ENCODE measurements around the gene AP2A2.

Gene AP2A2

GRCh38 chr11:1054143-1055108 is 128.8 kb downstream of the AP2A2 start:
- no peak overlapping the region for H3K27ac ChIP-seq (ENCODE audit: insufficient read depth in 1 of 2, low read depth in 1 of 2, low read length in 2 of 2, poor library complexity in 1 of 2, severe bottlenecking in 2 of 2)
- H3K27me3 ChIP-seq (replicated peaks in 2 of 5; ENCODE audit: control insufficient read depth in 4 of 5, insufficient read depth in 5 of 5, low read length in 4 of 5), result peaks cover 0 to 3% (median 0%) of the 10 kb centered on the region in 5 experiments
- no peak for DNase-seq
- 93% methylated on average over 20 of the region's 25 CpGs for WGBS (ENCODE audit: insufficient coverage)
- H3K9me3 ChIP-seq (ENCODE audit: control extremely low read depth in 1 of 5, control insufficient read depth in 4 of 5, insufficient read depth in 2 of 5, low read depth in 1 of 5, low read length in 4 of 5), result no peaks in the 10 kb centered on the region
- peaks cover 0 to 18% (median 8%) of the 10 kb centered on the region in 4 experiments for H3K4me1 ChIP-seq (ENCODE audit: control extremely low read depth in 1 of 4, control insufficient read depth in 4 of 4, insufficient read depth in 4 of 4, low read length in 3 of 4)
- ChIA-PET POLR2A (interaction anchor here (0.9 kb wide), 1 partner anchor 164 kb away, joined by 3 read pairs; no protein-coding TSS in a partner anchor), CTCF (interaction anchor here (1.2 kb wide), 1 partner anchor 16 kb away, joined by 3 read pairs; no protein-coding TSS in a partner anchor)
- H3K4me3 ChIP-seq (ENCODE audit: control insufficient read depth in 1 of 7, extremely low read depth in 1 of 7, insufficient read depth in 4 of 7, low read depth in 2 of 7, low read length in 6 of 7), result no peak overlapping the region
- H3K36me3 ChIP-seq (ENCODE audit: control insufficient read depth in 4 of 4, insufficient read depth in 4 of 4, low read length in 3 of 4), result no peaks in the 10 kb centered on the region

- ChIA-PET CTCF (interaction anchor here (1.2 kb wide), 1 partner anchor 17 kb away, joined by 3 read pairs; no protein-coding TSS in a partner anchor), POLR2A (interaction anchor here (0.9 kb wide), 1 partner anchor 164 kb away, joined by 3 read pairs; no protein-coding TSS in a partner anchor)
- Histone ChIP-seq H3K27ac (ENCODE audit: insufficient read depth in 1 of 2, low read depth in 1 of 2, low read length in 2 of 2, poor library complexity in 1 of 2, severe bottlenecking in 2 of 2) (no peak overlapping the region), H3K36me3 (ENCODE audit: control insufficient read depth in 4 of 4, insufficient read depth in 4 of 4, low read length in 3 of 4) (no peaks in the 10 kb centered on the region), H3K4me1 (ENCODE audit: control extremely low read depth in 1 of 4, control insufficient read depth in 4 of 4, insufficient read depth in 4 of 4, low read length in 3 of 4) (peaks cover 0 to 12% (median 4%) of the 10 kb centered on the region in 4 experiments), H3K4me3 (ENCODE audit: control insufficient read depth in 1 of 7, extremely low read depth in 1 of 7, insufficient read depth in 4 of 7, low read depth in 2 of 7, low read length in 6 of 7) (no peak overlapping the region), H3K27me3 (replicated peaks in 2 of 5; ENCODE audit: control insufficient read depth in 4 of 5, insufficient read depth in 5 of 5, low read length in 4 of 5) (peaks cover 0 to 3% (median 0%) of the 10 kb centered on the region in 5 experiments), H3K9me3 (ENCODE audit: control extremely low read depth in 1 of 5, control insufficient read depth in 4 of 5, insufficient read depth in 2 of 5, low read depth in 1 of 5, low read length in 4 of 5) (no peaks in the 10 kb centered on the region)
- WGBS (ENCODE audit: insufficient coverage), result 93% methylated on average over 12 of the region's 17 CpGs
- DNase-seq, result no peak
Measured at GRCh38 chr11:1055109-1055703, 129.5 kb downstream of the AP2A2 start.

GRCh38 chr11:1055990-1056771 is 130.5 kb downstream of the AP2A2 start:
- no peak for DNase-seq
- no peak overlapping the region for H3K4me3 ChIP-seq (ENCODE audit: control insufficient read depth in 1 of 7, extremely low read depth in 1 of 7, insufficient read depth in 4 of 7, low read depth in 2 of 7, low read length in 6 of 7)
- no peaks in the 10 kb centered on the region for H3K9me3 ChIP-seq (ENCODE audit: control extremely low read depth in 1 of 5, control insufficient read depth in 4 of 5, insufficient read depth in 2 of 5, low read depth in 1 of 5, low read length in 4 of 5)
- no peak overlapping the region for H3K27ac ChIP-seq (ENCODE audit: insufficient read depth in 1 of 2, low read depth in 1 of 2, low read length in 2 of 2, poor library complexity in 1 of 2, severe bottlenecking in 2 of 2)
- H3K36me3 ChIP-seq (ENCODE audit: control insufficient read depth in 4 of 4, insufficient read depth in 4 of 4, low read length in 3 of 4), result no peaks in the 10 kb centered on the region
- ChIA-PET POLR2A (no interaction called here), CTCF (interaction anchor here (0.6 to 1.2 kb wide), 2 partner anchors 18 to 67 kb away, joined by 3 read pairs; no protein-coding TSS in a partner anchor)
- peaks cover 0 to 2% (median 0%) of the 10 kb centered on the region in 4 experiments for H3K4me1 ChIP-seq (ENCODE audit: control extremely low read depth in 1 of 4, control insufficient read depth in 4 of 4, insufficient read depth in 4 of 4, low read length in 3 of 4)
- peaks cover 0 to 3% (median 2%) of the 10 kb centered on the region in 5 experiments for H3K27me3 ChIP-seq (replicated peaks in 2 of 5; ENCODE audit: control insufficient read depth in 4 of 5, insufficient read depth in 5 of 5, low read length in 4 of 5)
- WGBS (ENCODE audit: insufficient coverage), result 91% methylated on average over 46 of the region's 46 CpGs

GRCh38 chr11:1057806-1058205 is 132.1 kb downstream of the AP2A2 start:
- 95% methylated on average over 6 of the region's 16 CpGs for WGBS (ENCODE audit: insufficient coverage)
- Histone ChIP-seq H3K9me3 (ENCODE audit: control extremely low read depth in 1 of 5, control insufficient read depth in 4 of 5, insufficient read depth in 2 of 5, low read depth in 1 of 5, low read length in 4 of 5) (peaks cover 0 to 7% (median 4%) of the 10 kb centered on the region in 5 experiments), H3K4me3 (ENCODE audit: control insufficient read depth in 1 of 7, extremely low read depth in 1 of 7, insufficient read depth in 4 of 7, low read depth in 2 of 7, low read length in 6 of 7) (no peak overlapping the region), H3K4me1 (ENCODE audit: control extremely low read depth in 1 of 4, control insufficient read depth in 4 of 4, insufficient read depth in 4 of 4, low read length in 3 of 4) (no peaks in the 10 kb centered on the region), H3K27ac (ENCODE audit: insufficient read depth in 1 of 2, low read depth in 1 of 2, low read length in 2 of 2, poor library complexity in 1 of 2, severe bottlenecking in 2 of 2) (no peak overlapping the region), H3K27me3 (replicated peaks in 2 of 5; ENCODE audit: control insufficient read depth in 4 of 5, insufficient read depth in 5 of 5, low read length in 4 of 5) (peaks cover 0 to 9% (median 7%) of the 10 kb centered on the region in 5 experiments), H3K36me3 (ENCODE audit: control insufficient read depth in 4 of 4, insufficient read depth in 4 of 4, low read length in 3 of 4) (no peaks in the 10 kb centered on the region)
- CTCF ChIA-PET, result no interaction called here
- DNase-seq, result no peak
- POLR2A ChIA-PET, result no interaction called here

GRCh38 chr11:1059759-1060158 is 134.1 kb downstream of the AP2A2 start:
- CTCF ChIA-PET, result interaction anchor here (0.8 kb wide), 1 partner anchor 8 kb away, joined by 4 read pairs; no protein-coding TSS in a partner anchor
- POLR2A ChIA-PET, result no interaction called here

GRCh38 chr11:1060410-1060809 is 134.7 kb downstream of the AP2A2 start:
- ChIA-PET CTCF (no interaction called here), POLR2A (no interaction called here)
- peaks cover 0 to 3% (median 0%) of the 10 kb centered on the region in 4 experiments for H3K4me1 ChIP-seq (ENCODE audit: control extremely low read depth in 1 of 4, control insufficient read depth in 4 of 4, insufficient read depth in 4 of 4, low read length in 3 of 4)
- H3K9me3 ChIP-seq (ENCODE audit: control extremely low read depth in 1 of 5, control insufficient read depth in 4 of 5, insufficient read depth in 2 of 5, low read depth in 1 of 5, low read length in 4 of 5), result peaks cover 0 to 7% (median 4%) of the 10 kb centered on the region in 5 experiments
- no peak for DNase-seq
- no peak overlapping the region for H3K4me3 ChIP-seq (ENCODE audit: control insufficient read depth in 1 of 7, extremely low read depth in 1 of 7, insufficient read depth in 4 of 7, low read depth in 2 of 7, low read length in 6 of 7)
- 95% methylated on average over 13 of the region's 16 CpGs for WGBS (ENCODE audit: insufficient coverage)
- H3K27ac ChIP-seq (ENCODE audit: insufficient read depth in 1 of 2, low read depth in 1 of 2, low read length in 2 of 2, poor library complexity in 1 of 2, severe bottlenecking in 2 of 2), result no peak overlapping the region
- no peaks in the 10 kb centered on the region for H3K36me3 ChIP-seq (ENCODE audit: control insufficient read depth in 4 of 4, insufficient read depth in 4 of 4, low read length in 3 of 4)
- peaks cover 0 to 9% (median 7%) of the 10 kb centered on the region in 5 experiments for H3K27me3 ChIP-seq (replicated peaks in 2 of 5; ENCODE audit: control insufficient read depth in 4 of 5, insufficient read depth in 5 of 5, low read length in 4 of 5)

More at GRCh38 chr11:1059759-1060158, 134.1 kb downstream of the AP2A2 start:
- Histone ChIP-seq H3K27ac (ENCODE audit: insufficient read depth in 1 of 2, low read depth in 1 of 2, low read length in 2 of 2, poor library complexity in 1 of 2, severe bottlenecking in 2 of 2) (no peak overlapping the region), H3K9me3 (ENCODE audit: control extremely low read depth in 1 of 5, control insufficient read depth in 4 of 5, insufficient read depth in 2 of 5, low read depth in 1 of 5, low read length in 4 of 5) (peaks cover 0 to 7% (median 4%) of the 10 kb centered on the region in 5 experiments), H3K27me3 (replicated peaks in 2 of 5; ENCODE audit: control insufficient read depth in 4 of 5, insufficient read depth in 5 of 5, low read length in 4 of 5) (peaks cover 0 to 9% (median 7%) of the 10 kb centered on the region in 5 experiments), H3K4me3 (ENCODE audit: control insufficient read depth in 1 of 7, extremely low read depth in 1 of 7, insufficient read depth in 4 of 7, low read depth in 2 of 7, low read length in 6 of 7) (no peak overlapping the region), H3K4me1 (ENCODE audit: control extremely low read depth in 1 of 4, control insufficient read depth in 4 of 4, insufficient read depth in 4 of 4, low read length in 3 of 4) (peaks cover 0 to 3% (median 0%) of the 10 kb centered on the region in 4 experiments), H3K36me3 (ENCODE audit: control insufficient read depth in 4 of 4, insufficient read depth in 4 of 4, low read length in 3 of 4) (no peaks in the 10 kb centered on the region)
- WGBS (ENCODE audit: insufficient coverage), result 72% methylated on average over 15 of the region's 15 CpGs
- no peak for DNase-seq

All from common myeloid progenitor, CD34-positive (primary cell).